Ishikawa (cell line): ENCODE measurements around the gene RAB26.

ENCODE experiments used
- CEBPB ChIP-seq: IDR thresholded peaks from 2 replicates; pipeline ENCODE4 v1.6.1; 2012
- CREB1 ChIP-seq: IDR thresholded peaks from 2 replicates; pipeline ENCODE4 v1.6.1; 2012; ENCODE audit warnings: low read depth
- EGR1 ChIP-seq: IDR thresholded peaks from 2 replicates; pipeline ENCODE4 v1.6.1; 2012
- EP300 ChIP-seq: IDR thresholded peaks from 2 replicates; pipeline ENCODE4 v1.6.1; 2012; ENCODE audit warnings: borderline replicate concordance
- FOXM1 ChIP-seq: IDR thresholded peaks from 2 replicates; pipeline ENCODE4 v1.6.1; 2012; ENCODE audit warnings: low read depth, borderline replicate concordance
- NFIC ChIP-seq: IDR thresholded peaks from 2 replicates; pipeline ENCODE4 v1.6.1; 2012
- RAD21 ChIP-seq: IDR thresholded peaks from 2 replicates; pipeline ENCODE4 v1.6.1; 2012; ENCODE audit warnings: low read depth
- REST ChIP-seq: IDR thresholded peaks from 2 replicates; pipeline ENCODE4 v1.6.1; 2012; ENCODE audit warnings: low read depth, mild to moderate bottlenecking
- TAF1 ChIP-seq: IDR thresholded peaks from 2 replicates; pipeline ENCODE4 v1.6.1; 2012; ENCODE audit warnings: low read depth, mild to moderate bottlenecking
- TCF12 ChIP-seq: IDR thresholded peaks from 2 replicates; pipeline ENCODE4 v1.6.1; 2012; ENCODE audit warnings: low read depth
- TEAD4 ChIP-seq: IDR thresholded peaks from 2 replicates; pipeline ENCODE4 v1.6.1; 2012
- YY1 ChIP-seq: IDR thresholded peaks from 2 replicates; pipeline ENCODE4 v1.6.1; 2012; ENCODE audit warnings: low read depth
- ZBTB7A ChIP-seq: IDR thresholded peaks from 2 replicates; pipeline ENCODE4 v1.6.1; 2012; ENCODE audit warnings: low read depth
- TF ChIP-seq, protein P1 (sequence below): IDR thresholded peaks from 2 replicates; pipeline ENCODE4 v1.6.1; 2012
- TF ChIP-seq, protein P2 (sequence below): IDR thresholded peaks from 2 replicates; pipeline ENCODE4 v1.6.1; 2012

Gene RAB26

GRCh38 chr16:2197765-2198164 lies 49.3 kb downstream of the RAB26 start:
- TF ChIP-seq EGR1 (no peak), CREB1 (no peak)

GRCh38 chr16:2198283-2198682 lies 49.9 kb downstream of the RAB26 start:
- TF ChIP-seq EGR1 = no peak
- TF ChIP-seq RAD21 = no peak
- TF ChIP-seq NFIC = no peak
- TF ChIP-seq, protein P1, sequence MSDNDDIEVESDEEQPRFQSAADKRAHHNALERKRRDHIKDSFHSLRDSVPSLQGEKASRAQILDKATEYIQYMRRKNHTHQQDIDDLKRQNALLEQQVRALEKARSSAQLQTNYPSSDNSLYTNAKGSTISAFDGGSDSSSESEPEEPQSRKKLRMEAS = no peak
- no peak for TF ChIP-seq CEBPB
- no peak for TF ChIP-seq FOXM1
- no peak for TF ChIP-seq YY1

GRCh38 chr16:2199095-2199494 lies 50.7 kb downstream of the RAB26 start:
- TF ChIP-seq TAF1 (no peak), EGR1 (no peak), FOXM1 (no peak), ZBTB7A (no peak), NFIC (no peak), YY1 (no peak)
- TF ChIP-seq, protein P2, sequence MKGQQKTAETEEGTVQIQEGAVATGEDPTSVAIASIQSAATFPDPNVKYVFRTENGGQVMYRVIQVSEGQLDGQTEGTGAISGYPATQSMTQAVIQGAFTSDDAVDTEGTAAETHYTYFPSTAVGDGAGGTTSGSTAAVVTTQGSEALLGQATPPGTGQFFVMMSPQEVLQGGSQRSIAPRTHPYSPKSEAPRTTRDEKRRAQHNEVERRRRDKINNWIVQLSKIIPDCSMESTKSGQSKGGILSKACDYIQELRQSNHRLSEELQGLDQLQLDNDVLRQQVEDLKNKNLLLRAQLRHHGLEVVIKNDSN = no peak
- TF ChIP-seq, protein P1 = no peak

DNA sequence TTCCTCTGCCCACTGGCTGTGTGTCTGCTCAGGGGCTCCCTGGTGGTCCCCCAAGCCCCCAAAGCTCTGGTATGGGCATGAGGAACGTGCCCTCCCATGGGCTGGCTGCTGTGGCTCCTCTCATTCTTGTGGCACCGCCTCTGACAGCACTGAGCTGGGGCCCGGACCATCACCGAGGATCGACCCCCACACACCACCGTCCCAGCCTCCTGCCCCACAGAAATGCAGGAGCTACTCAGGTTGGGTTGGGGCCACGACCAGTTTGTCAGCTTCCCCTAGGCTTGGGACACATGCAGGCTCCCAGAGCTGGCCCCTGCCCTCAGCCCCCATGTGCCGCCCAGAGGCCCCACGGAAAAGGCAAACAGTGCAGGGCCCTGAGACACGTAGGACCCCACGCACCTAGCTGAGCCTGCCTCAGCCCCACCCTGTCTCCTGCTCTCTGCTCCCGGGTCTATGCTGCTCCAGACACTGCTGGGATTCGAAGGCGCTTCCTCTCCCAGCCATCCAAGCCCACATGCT lies 51.3 kb downstream of the RAB26 start:
- no peak for TF ChIP-seq RAD21
- TF ChIP-seq, protein P1 = no peak
- no peak for TF ChIP-seq REST
- no peak for TF ChIP-seq ZBTB7A

GRCh38 chr16:2200313-2200712 lies 51.9 kb downstream of the RAB26 start:
- TF ChIP-seq FOXM1 (no peak), TCF12 (no peak), EGR1 (no peak), REST (no peak), RAD21 (no peak), CEBPB (no peak), ZBTB7A (no peak), TAF1 (no peak), CREB1 (no peak), NFIC (no peak), TEAD4 (no peak), YY1 (no peak), EP300 (no peak)
- TF ChIP-seq, protein P1 = no peak
- TF ChIP-seq, protein P2 = no peak
